Measurements from ENCODE around the gene MDP1.
A peak's percentile ranks its signal among the peaks of the same experiment; 100 is the strongest.

MDP1 gene

GRCh38 chr14:24198814-24199524 lies 16.9 kb downstream of the MDP1 start:
- no peak for DNase-seq (ENCODE audit: low read depth in 2 of 2)

- no peak for DNase-seq (ENCODE audit: low read depth in 2 of 2)
Measured at GRCh38 chr14:24197056-24197450, 18.8 kb downstream of the MDP1 start.

GRCh38 chr14:24196071-24197055 lies 19.5 kb downstream of the MDP1 start:
- DNase-seq (ENCODE audit: low read depth in 2 of 2), result no peak

- DNase-seq (ENCODE audit: low read depth in 2 of 2), result peak; percentile 72 to 74
Measured at GRCh38 chr14:24195186-24196070, 20.4 kb downstream of the MDP1 start, which contains the start of gene TM9SF1. TM9SF1 (minus strand) TSS chr14:24195441; CDS start chr14:24195019, 422 bp downstream.

- DNase-seq (ENCODE audit: low read depth in 2 of 2), result no peak
Measured at GRCh38 chr14:24194873-24195185, 21.0 kb downstream of the MDP1 start.

- DNase-seq (ENCODE audit: low read depth in 2 of 2), result no peak
Measured at GRCh38 chr14:24194186-24194872, 21.5 kb downstream of the MDP1 start.

GRCh38 chr14:24192933-24193332 lies 22.9 kb downstream of the MDP1 start:
- DNase-seq (ENCODE audit: low read depth in 2 of 2), result no peak

- no peak for DNase-seq (ENCODE audit: low read depth in 2 of 2)
Measured at GRCh38 chr14:24190416-24190815, 25.4 kb downstream of the MDP1 start.

- DNase-seq (ENCODE audit: low read depth in 2 of 2), result no peak
Measured at GRCh38 chr14:24189460-24189859, 26.4 kb downstream of the MDP1 start.

GRCh38 chr14:24189059-24189375 lies 26.8 kb downstream of the MDP1 start:
- DNase-seq (ENCODE audit: low read depth in 2 of 2), result no peak

- peak; percentile 92 to 94 for DNase-seq (ENCODE audit: low read depth in 2 of 2)
Measured at GRCh38 chr14:24188251-24189058, 27.4 kb downstream of the MDP1 start, which contains the start of gene IPO4. IPO4 (minus strand) TSS chr14:24188816; CDS start chr14:24188787, 29 bp downstream.

GRCh38 chr14:24187539-24187915 lies 28.3 kb downstream of the MDP1 start:
- DNase-seq (ENCODE audit: low read depth in 2 of 2), result no peak

GRCh38 chr14:24186831-24187538 lies 28.9 kb downstream of the MDP1 start:
- DNase-seq (ENCODE audit: low read depth in 2 of 2), result no peak

GRCh38 chr14:24185741-24186140 lies 30.1 kb downstream of the MDP1 start:
- no peak for DNase-seq (ENCODE audit: low read depth in 2 of 2)

- DNase-seq (ENCODE audit: low read depth in 2 of 2), result no peak
Measured at GRCh38 chr14:24185026-24185425, 30.8 kb downstream of the MDP1 start.

GRCh38 chr14:24184104-24184970 lies 31.5 kb downstream of the MDP1 start:
- DNase-seq (ENCODE audit: low read depth in 2 of 2), result no peak

GRCh38 chr14:24183014-24183481 lies 32.8 kb downstream of the MDP1 start:
- no peak for DNase-seq (ENCODE audit: low read depth in 2 of 2)

GRCh38 chr14:24182110-24182882 lies 33.6 kb downstream of the MDP1 start:
- no peak for DNase-seq (ENCODE audit: low read depth in 2 of 2)

Measured in activated CD8-positive, alpha-beta memory T cell treated with anti-CD3 and anti-CD28 coated beads for 4 hours (primary cell).